Thymus (tissue), 11 donors: ENCODE results near the gene KLHL7. TPM values are rescaled to one million over a fixed set of nuclear protein-coding genes. Genes with fewer than 3 reads are reported as not detected.
A peak's percentile ranks its signal among the peaks of the same experiment; 100 is the strongest.

ENCODE experiments used
- DNase-seq, 9 donors: peaks; one replicate each; pipeline ENCODE4 v3.0.0-alpha.2; 2013; ENCODE audit warnings: low spot score in 9 of 9, low read depth in 6 of 9, missing footprints in 1 of 9
- H3K27ac ChIP-seq, 2 donors: one replicate each; pipeline ENCODE4 v1.5.1; 2013; ENCODE audit warnings: control low read depth in 1 of 2, low read depth in 1 of 2, low read length in 1 of 2, mild to moderate bottlenecking in 1 of 2, moderate library complexity in 1 of 2
- H3K27me3 ChIP-seq, 2 donors: one replicate each; pipeline ENCODE4 v1.5.1; 2013; ENCODE audit warnings: low read length in 1 of 2; ENCODE audit not compliant: control insufficient read depth in 2 of 2, insufficient read depth in 1 of 2
- H3K36me3 ChIP-seq, 2 donors: one replicate each; pipeline ENCODE4 v1.5.1; 2013; ENCODE audit warnings: low read length in 1 of 2, mild to moderate bottlenecking in 1 of 2, moderate library complexity in 1 of 2; ENCODE audit not compliant: control insufficient read depth in 2 of 2, insufficient read depth in 2 of 2
- H3K4me1 ChIP-seq, 2 donors: one replicate each; pipeline ENCODE4 v1.5.1; 2013; ENCODE audit warnings: low read length in 2 of 2; ENCODE audit not compliant: control insufficient read depth in 2 of 2, insufficient read depth in 2 of 2
- H3K4me3 ChIP-seq, 2 donors: one replicate each; pipeline ENCODE4 v1.5.1; 2013; ENCODE audit warnings: low read length in 2 of 2, control low read depth in 1 of 2, mild to moderate bottlenecking in 1 of 2
- H3K9me3 ChIP-seq, 2 donors: one replicate each; pipeline ENCODE4 v1.5.1; 2013; ENCODE audit warnings: low read length in 1 of 2, mild to moderate bottlenecking in 1 of 2; ENCODE audit not compliant: control insufficient read depth in 2 of 2, insufficient read depth in 1 of 2
- WGBS: extraction: QIAGEN DNeasy Blood & Tissue Kit; methylation state at CpG from one replicate; pipeline ENCODE4 v1.1.7; 2013; 5-methylcytosine and 5-hydroxymethylcytosine counted together
- polyA plus RNA-seq: library from polyadenylated mRNA; stranded (reverse); fragments of 200-250 nt; gene quantifications from one replicate; pipeline ENCODE4 v1.2.3, GENCODE V29; 2013
- total RNA-seq: library from RNA; stranded (reverse); fragments of 120-200 nt; gene quantifications from one replicate; pipeline ENCODE4 v1.2.4, GENCODE V29; 2013
- donor health status: healthy.

KLHL7 gene
- total and polyA plus RNA-seq, 2 donors: 20.9 to 23.4 TPM

GRCh38 chr7:23158546-23158945, 53.0 kb downstream of the KLHL7 start:
- DNase-seq: no peak
- Histone ChIP-seq H3K4me3 (no peak overlapping the region), H3K36me3 (peaks cover 0 to 10% of the 10 kb centered on the region in 2 donors), H3K27ac (no peak overlapping the region), H3K9me3 (no peaks in the 10 kb centered on the region), H3K27me3 (no peaks in the 10 kb centered on the region), H3K4me1 (no peaks in the 10 kb centered on the region)
- 98% methylated on average over 2 of the region's 2 CpGs for WGBS

- no peak overlapping the region for H3K4me3 ChIP-seq
- no peaks in the 10 kb centered on the region for H3K9me3 ChIP-seq
- WGBS: 98% methylated on average over 1 of the region's 1 CpG
- no peak overlapping the region for H3K27ac ChIP-seq
- peaks cover 0 to 3% of the 10 kb centered on the region in 2 donors for H3K36me3 ChIP-seq
- no peak for DNase-seq
- no peaks in the 10 kb centered on the region for H3K4me1 ChIP-seq
- H3K27me3 ChIP-seq: no peaks in the 10 kb centered on the region
Observed at GRCh38 chr7:23161482-23161881, 55.9 kb downstream of the KLHL7 start.

GRCh38 chr7:23164846-23165245, 59.3 kb downstream of the KLHL7 start:
- 97% methylated on average over 3 of the region's 3 CpGs for WGBS
- Histone ChIP-seq H3K27ac (no peak overlapping the region), H3K9me3 (no peaks in the 10 kb centered on the region), H3K36me3 (no peaks in the 10 kb centered on the region), H3K27me3 (no peaks in the 10 kb centered on the region), H3K4me1 (no peaks in the 10 kb centered on the region), H3K4me3 (no peak overlapping the region)
- no peak for DNase-seq

- H3K27me3 ChIP-seq: no peaks in the 10 kb centered on the region
- H3K4me1 ChIP-seq: no peaks in the 10 kb centered on the region
- WGBS: 98% methylated on average over 1 of the region's 1 CpG
- H3K4me3 ChIP-seq: no peak overlapping the region
- no peak for DNase-seq
- H3K36me3 ChIP-seq: no peaks in the 10 kb centered on the region
- no peaks in the 10 kb centered on the region for H3K9me3 ChIP-seq
- H3K27ac ChIP-seq: no peak overlapping the region
Observed at GRCh38 chr7:23165316-23165715, 59.7 kb downstream of the KLHL7 start.

GRCh38 chr7:23167691-23168090, 62.1 kb downstream of the KLHL7 start:
- H3K36me3 ChIP-seq: no peaks in the 10 kb centered on the region
- no peak overlapping the region for H3K27ac ChIP-seq

GRCh38 chr7:23168111-23168885, 62.7 kb downstream of the KLHL7 start:
- no peaks in the 10 kb centered on the region for H3K4me1 ChIP-seq
- H3K9me3 ChIP-seq: no peaks in the 10 kb centered on the region
- no peak for DNase-seq
- no peaks in the 10 kb centered on the region for H3K36me3 ChIP-seq
- no peak overlapping the region for H3K27ac ChIP-seq
- no peaks in the 10 kb centered on the region for H3K27me3 ChIP-seq
- WGBS: 91% methylated on average over 8 of the region's 8 CpGs
- no peak overlapping the region for H3K4me3 ChIP-seq

More at GRCh38 chr7:23167691-23168090, 62.1 kb downstream of the KLHL7 start:
- H3K4me3 ChIP-seq: no peak overlapping the region
- 97% methylated on average over 5 of the region's 5 CpGs for WGBS
- no peak for DNase-seq
- no peaks in the 10 kb centered on the region for H3K4me1 ChIP-seq
- H3K9me3 ChIP-seq: no peaks in the 10 kb centered on the region
- no peaks in the 10 kb centered on the region for H3K27me3 ChIP-seq

- H3K27ac ChIP-seq: no peak overlapping the region
- WGBS: 71% methylated on average over 2 of the region's 2 CpGs
- peaks cover 0 to 1% of the 10 kb centered on the region in 2 donors for H3K4me1 ChIP-seq
Observed at GRCh38 chr7:23175938-23176337, 70.4 kb downstream of the KLHL7 start.

GRCh38 chr7:23181684-23182553, 76.3 kb downstream of the KLHL7 start, which contains the start of gene NUP42:
TSS of gene NUP42 (plus strand) at chr7:23182048. CDS start at chr7:23182086, 38 bp downstream.
- Histone ChIP-seq H3K9me3 (peaks cover 0 to 1% of the 10 kb centered on the region in 2 donors), H3K4me1 (peaks cover 7 to 15% of the 10 kb centered on the region in 2 donors), H3K27me3 (no peaks in the 10 kb centered on the region), H3K4me3 (peak within 1 kb of the TSS; percentile 70 to 92), H3K27ac (peak within 1 kb of the TSS; percentile 88 to 97), H3K36me3 (peaks cover 0 to under 1% of the 10 kb centered on the region in 2 donors)
- WGBS: under 1% methylated on average over 63 of the region's 63 CpGs
- DNase-seq: peak; percentile 92 to 97 (median 94)

More at GRCh38 chr7:23175938-23176337, 70.4 kb downstream of the KLHL7 start:
- H3K4me3 ChIP-seq: no peak overlapping the region
- DNase-seq: no peak
- no peaks in the 10 kb centered on the region for H3K36me3 ChIP-seq
- H3K9me3 ChIP-seq: no peaks in the 10 kb centered on the region
- no peaks in the 10 kb centered on the region for H3K27me3 ChIP-seq
